Measurements from ENCODE around the gene THSD7B.

DNA sequence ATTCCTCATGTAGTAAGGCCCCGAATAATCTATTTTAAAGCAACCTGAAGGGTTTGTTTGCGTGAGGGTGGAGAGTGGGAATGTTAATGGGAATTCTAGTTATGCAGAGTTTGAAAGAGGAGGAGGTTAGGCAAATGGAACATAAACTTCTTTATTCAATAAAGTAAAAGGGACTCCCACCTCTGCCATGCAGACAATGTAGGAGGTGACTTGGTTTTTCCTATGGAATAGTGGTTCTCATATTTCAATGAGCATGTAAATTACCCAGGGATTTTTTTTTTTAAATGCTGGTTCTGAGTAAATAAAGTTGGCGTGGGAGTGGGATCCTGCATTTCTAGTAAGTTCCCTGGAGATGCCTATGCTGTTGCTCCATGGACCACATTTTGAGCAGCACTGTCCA lies 367.9 kb downstream of the THSD7B start:
- TF ChIP-seq, protein P1, sequence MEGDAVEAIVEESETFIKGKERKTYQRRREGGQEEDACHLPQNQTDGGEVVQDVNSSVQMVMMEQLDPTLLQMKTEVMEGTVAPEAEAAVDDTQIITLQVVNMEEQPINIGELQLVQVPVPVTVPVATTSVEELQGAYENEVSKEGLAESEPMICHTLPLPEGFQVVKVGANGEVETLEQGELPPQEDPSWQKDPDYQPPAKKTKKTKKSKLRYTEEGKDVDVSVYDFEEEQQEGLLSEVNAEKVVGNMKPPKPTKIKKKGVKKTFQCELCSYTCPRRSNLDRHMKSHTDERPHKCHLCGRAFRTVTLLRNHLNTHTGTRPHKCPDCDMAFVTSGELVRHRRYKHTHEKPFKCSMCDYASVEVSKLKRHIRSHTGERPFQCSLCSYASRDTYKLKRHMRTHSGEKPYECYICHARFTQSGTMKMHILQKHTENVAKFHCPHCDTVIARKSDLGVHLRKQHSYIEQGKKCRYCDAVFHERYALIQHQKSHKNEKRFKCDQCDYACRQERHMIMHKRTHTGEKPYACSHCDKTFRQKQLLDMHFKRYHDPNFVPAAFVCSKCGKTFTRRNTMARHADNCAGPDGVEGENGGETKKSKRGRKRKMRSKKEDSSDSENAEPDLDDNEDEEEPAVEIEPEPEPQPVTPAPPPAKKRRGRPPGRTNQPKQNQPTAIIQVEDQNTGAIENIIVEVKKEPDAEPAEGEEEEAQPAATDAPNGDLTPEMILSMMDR (IDR thresholded peaks at IDR 0.05; ENCODE audit: control extremely low read depth in 1 of 3, insufficient read depth in 1 of 3, low read depth in 1 of 3, low read length in 3 of 3) = no peak
- no peak for TF ChIP-seq CREB1 (IDR thresholded peaks at IDR 0.05)
- no peak for TF ChIP-seq POLR2A (IDR thresholded peaks at IDR 0.05; ENCODE audit: control extremely low read depth in 1 of 2, low read depth in 2 of 2, low read length in 2 of 2)
- TF ChIP-seq, protein P2, sequence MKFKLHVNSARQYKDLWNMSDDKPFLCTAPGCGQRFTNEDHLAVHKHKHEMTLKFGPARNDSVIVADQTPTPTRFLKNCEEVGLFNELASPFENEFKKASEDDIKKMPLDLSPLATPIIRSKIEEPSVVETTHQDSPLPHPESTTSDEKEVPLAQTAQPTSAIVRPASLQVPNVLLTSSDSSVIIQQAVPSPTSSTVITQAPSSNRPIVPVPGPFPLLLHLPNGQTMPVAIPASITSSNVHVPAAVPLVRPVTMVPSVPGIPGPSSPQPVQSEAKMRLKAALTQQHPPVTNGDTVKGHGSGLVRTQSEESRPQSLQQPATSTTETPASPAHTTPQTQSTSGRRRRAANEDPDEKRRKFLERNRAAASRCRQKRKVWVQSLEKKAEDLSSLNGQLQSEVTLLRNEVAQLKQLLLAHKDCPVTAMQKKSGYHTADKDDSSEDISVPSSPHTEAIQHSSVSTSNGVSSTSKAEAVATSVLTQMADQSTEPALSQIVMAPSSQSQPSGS (IDR thresholded peaks at IDR 0.05; ENCODE audit: low read length) = no peak
- no peak for TF ChIP-seq RFX5 (IDR thresholded peaks at IDR 0.05; ENCODE audit: borderline replicate concordance, low read depth, low read length)
- TF ChIP-seq CBX5 (IDR thresholded peaks at IDR 0.05; ENCODE audit: low read depth, low read length) = no peak
- TF ChIP-seq SUZ12 (IDR thresholded peaks at IDR 0.05; ENCODE audit: low read length) = no peak
- TF ChIP-seq, protein P3, sequence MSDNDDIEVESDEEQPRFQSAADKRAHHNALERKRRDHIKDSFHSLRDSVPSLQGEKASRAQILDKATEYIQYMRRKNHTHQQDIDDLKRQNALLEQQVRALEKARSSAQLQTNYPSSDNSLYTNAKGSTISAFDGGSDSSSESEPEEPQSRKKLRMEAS (IDR thresholded peaks at IDR 0.05) = no peak
- no peak for TF ChIP-seq BACH1 (IDR thresholded peaks at IDR 0.05; ENCODE audit: low read length)
- TF ChIP-seq CEBPB (IDR thresholded peaks at IDR 0.05; ENCODE audit: low read depth, low read length) = no peak
